HG03025 (cell line): ENCODE results near the gene DHX57.
"Not testable (repeated sequence)": the region's sequence is repeated elsewhere in the genome, so short reads cannot be mapped to it uniquely, and the experiment has no call there.

Experiments used
- ATAC-seq: cut with Tn5 transposase; IDR thresholded peaks from one replicate; pipeline ENCODE4 v1.9.1; 2021; ENCODE audit warnings: mild to moderate bottlenecking, moderate library complexity; ENCODE audit not compliant: unreplicated experiment, low FRiP score

The DHX57 gene

GRCh38 chr2:38875227-38875575 is 533 bp downstream of the DHX57 start:
- ATAC-seq = peak; percentile 29

GRCh38 chr2:38873763-38874162 is 2.0 kb downstream of the DHX57 start:
- no peak for ATAC-seq

- no peak for ATAC-seq
These were observed 4.3 kb downstream of the DHX57 start for GRCh38 chr2:38871432-38871831.

DNA sequence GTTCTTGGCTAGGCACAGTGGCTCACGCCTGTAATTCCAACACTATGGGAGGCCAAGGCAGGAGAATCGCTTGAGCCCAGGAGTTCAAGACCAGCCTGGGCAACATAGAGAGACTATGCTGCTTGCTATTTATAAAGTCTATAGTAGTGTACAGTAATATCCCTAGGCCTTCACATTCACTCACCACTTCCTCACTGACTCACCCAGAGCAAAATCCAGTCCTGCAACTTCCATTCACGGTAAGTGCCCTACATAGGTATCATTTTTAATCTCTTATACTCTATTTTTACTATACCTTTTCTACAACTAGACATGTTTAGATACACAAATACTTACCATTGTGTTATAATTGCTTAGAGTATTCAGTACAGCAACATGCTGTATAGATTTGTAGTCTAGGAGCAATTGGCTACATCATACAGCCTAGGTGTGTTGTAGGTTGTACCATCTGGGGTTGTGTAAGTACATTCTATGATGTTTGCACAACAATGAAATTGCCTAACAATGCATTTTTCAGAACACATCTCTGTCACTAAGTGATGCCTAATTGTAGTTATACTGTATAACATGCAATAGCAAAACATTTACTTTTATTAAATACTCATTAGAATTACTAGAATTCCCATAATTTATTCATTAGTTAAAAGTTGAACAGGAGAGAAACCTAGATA is 8.8 kb downstream of the DHX57 start:
- ATAC-seq = no peak

DNA sequence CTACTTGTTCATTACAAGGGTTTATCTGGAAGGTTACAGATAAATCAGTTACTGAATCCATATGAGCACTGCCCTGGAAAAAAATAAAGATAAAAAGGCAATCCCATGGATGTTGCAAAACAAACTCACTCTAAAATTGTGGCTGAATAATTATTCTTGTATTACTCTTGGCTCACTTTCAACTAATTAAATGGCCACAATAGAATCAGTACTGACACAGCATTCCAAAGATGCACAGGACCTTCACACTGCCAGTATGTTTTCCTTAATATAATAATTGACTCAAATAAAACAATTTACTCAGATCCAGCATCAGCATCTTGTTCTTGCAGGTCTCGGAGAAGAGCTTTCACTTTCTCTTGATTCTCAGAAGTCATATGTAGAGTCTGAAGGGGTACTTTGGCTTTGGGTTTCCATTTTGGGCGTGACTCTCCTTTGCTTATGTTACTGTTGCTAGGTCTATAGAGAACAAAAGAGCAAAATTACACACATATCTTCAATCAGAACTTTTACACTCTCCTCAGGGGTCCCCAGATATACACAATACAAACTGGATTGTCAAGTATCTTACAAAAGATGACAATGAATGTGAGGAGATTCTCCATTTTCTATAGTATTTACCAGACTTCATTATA is 12.6 kb downstream of the DHX57 start:
- ATAC-seq = peak; percentile 59

DNA sequence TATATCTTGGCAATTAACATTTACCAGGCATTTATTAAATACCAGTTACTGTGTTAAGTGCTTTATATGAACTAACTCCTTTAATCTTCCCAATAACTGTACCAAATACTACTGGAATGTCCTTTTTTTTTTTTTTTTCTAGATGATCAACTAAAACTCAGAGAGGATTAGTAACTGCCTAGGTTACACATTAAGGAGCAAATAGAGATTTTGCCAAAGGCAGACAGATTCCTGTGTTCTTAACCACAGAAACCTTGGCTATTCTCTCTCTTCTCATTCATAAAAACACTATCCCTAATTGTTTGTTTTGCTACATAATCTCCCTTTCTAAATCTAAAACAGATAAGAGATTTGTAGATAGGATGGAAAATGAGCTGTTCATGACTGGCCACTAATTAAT is 13.3 kb downstream of the DHX57 start:
- no peak for ATAC-seq

DNA sequence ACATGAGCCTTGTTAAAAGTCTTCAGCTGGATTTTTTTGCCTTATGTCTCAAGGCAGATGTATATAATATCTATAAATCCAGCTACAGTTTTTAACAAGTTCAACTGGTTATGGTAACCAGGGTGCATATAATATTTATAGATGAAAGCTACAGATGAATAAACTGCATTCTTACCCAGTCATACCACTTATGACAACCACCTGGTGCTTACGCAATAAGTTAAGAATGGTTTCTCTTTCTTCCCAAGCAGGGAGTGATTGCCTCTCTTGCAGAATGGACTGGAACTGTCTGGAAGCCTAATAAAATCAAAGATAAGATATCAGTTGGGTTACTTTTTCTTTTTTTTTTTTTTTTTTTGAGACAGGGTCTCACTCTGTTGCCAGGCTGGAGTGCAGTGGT is 19.6 kb downstream of the DHX57 start:
- ATAC-seq = no peak

DNA sequence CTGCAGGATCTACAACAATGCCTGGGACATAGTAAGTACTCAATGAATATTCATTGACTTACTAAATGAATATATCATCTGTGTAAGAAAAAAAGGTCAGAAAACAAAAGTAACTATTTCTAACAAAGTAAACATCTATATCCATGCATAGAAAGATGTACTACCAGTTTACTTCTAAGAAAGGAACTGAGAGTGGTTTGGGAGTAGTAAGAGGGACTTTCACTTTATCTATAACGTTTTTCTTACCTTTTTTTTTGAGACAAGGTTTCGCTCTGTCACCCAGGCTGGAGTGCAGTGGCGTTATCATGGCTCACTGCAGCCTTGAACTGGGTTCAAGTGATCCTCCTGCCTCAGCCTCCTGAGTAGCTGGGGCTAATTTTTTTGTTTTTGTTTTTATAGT is 25.7 kb downstream of the DHX57 start:
- ATAC-seq = peak; percentile 83

- ATAC-seq = no peak
These were observed 38.9 kb downstream of the DHX57 start for GRCh38 chr2:38836791-38837190.

- ATAC-seq = peak; percentile 70
These were observed 39.7 kb downstream of the DHX57 start for GRCh38 chr2:38835990-38836389.

- ATAC-seq = no peak
These were observed 40.6 kb downstream of the DHX57 start for GRCh38 chr2:38835015-38835601.

DNA sequence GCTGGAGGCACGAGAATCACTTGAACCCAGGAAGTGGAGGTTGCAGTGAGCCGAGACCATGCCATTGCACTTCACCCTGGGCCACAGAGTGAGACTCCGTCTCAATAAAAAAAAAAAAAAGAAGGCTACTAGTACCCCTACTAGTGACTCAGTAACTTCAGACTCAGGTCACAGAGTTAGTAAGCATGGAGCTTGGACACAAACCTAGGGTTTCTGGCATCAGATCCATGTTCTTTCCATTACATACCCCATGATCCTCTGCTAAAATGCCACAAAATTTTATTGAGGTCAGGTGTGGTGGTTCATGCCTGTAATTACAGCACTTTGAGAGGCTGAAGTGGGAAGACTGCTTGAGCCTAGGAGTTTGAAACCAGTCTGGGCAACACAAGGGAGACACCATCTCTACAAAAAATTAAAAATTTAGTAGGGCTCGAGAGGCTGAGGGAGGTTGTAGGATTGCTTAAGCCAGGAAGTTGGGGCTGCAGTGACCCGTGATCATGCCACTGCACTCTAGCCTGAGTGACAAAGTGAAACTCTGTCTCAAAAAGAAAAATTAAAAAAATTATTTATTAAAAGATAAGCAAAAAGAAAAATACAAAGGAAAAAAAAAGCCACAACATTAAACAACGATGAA is 45.1 kb downstream of the DHX57 start:
- ATAC-seq = no peak

DNA sequence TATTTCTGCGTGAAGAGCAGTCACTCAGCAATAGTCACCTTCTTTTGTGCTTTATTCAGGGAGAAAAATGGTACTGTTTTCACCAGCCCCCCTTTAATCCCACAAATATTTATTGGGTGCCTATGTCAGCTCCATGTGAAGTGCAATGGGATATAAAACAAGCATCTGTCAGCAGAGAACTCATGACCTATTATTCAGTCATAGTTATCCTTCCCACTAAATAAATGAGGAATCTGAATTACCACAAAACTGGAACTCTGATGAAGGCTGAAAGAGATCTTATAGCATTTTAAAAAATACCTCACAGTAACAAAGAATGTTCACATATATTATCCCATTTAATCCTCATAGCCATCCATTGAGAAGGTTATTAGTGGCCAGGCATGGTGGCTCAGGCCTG is 45.8 kb downstream of the DHX57 start:
- ATAC-seq = no peak

DNA sequence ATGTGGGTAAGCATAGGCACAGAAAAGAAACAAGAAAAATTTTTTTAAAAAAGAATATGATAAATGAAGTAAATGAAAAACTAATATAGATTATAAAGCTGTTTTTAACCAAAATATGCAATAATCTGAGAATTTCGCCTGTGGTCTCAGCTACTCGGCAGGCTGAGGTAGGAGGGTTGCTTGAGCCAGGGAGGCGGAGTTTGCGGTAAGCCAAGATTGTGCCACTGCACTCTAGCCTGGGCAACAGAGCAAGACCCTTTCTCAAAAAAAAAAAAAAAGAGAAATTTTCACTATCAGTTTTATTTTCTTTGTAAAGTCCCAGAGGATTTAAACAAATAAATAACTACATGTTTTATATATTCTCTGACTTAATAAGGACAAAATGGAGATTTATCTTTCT is 47.3 kb downstream of the DHX57 start:
- no peak for ATAC-seq

DNA sequence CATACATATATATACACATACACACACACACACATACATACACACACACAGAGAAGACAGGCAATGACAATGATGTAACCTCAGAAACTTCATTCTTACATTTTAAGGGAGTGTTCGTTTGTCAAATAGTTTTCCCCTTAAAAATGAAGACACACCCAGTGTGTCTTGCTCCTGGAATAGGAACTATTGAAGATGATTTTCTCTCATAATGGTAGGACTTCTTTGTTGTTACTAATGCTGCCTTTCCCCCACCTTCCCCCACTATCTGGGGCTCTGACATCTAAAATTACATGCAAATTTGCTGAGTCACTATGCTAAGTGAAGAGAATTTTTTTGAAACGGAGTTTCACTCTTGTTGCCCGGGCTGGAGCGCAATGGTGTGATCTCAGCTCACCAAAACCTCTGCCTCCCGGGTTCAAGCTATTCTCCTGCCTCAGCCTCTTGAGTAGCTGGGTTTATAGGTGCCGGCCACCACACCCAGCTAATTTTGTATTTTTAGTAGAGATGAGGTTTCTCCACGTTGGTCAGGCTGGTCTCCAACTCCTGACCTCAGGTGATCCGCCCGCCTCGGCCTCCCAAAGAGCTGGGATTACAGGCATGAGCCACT is 48.1 kb downstream of the DHX57 start:
- ATAC-seq = not testable (repeated sequence)

DNA sequence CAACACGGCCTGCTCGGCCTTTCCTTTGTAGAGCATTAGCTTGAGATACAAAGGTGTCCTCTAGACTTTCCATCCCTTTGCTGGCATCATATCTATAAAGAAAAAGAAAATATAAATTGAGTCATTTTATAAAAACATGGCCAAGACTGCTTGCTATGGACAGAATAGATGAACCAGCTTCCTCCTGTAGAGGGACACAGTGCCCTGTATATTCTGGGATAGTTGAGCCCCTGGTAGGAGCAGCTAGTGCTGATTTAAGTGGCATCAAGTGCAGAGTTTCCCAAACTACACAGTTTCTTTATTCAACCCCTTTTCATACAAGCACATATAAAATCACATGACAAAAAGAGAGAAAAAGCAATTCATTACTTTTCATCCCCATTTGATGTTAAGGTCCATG is 49.8 kb downstream of the DHX57 start:
- ATAC-seq = no peak

DNA sequence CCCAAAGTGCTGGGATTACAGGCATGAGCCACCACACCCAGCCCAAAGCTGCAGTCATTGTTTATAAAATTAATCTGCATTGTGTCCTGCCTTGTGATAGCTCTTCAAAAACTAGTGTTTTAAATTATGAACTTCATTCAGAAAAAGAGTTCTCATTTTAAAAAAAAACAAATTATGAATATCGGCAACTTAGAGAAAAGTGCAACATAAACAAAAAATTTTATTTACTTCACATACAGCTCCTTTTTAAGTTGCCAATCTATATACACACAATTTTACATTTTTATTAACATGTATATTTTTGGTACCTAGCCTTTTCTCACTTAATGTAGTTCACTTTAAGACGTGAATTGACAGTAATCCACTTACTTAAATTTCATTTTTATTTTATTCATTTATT is 50.8 kb downstream of the DHX57 start:
- ATAC-seq = no peak

DNA sequence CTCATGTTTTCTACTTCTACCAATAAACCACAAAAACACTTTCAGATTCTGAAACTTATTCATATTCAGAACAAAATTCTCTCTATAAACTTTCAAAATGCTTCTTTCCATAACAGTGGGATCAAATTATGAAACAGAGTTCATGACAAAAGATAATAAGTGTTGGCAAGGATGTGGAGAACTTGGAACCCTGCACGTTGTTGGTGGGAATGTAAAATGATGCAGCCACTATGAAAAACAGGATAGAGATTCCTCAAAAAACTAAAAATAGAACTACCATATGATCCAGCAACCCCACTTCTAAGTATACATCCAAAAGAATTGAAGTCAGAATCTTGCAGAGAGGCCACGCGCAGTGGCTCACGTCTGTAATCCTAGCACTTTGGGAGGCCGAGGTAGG is 52.3 kb downstream of the DHX57 start:
- no peak for ATAC-seq

DNA sequence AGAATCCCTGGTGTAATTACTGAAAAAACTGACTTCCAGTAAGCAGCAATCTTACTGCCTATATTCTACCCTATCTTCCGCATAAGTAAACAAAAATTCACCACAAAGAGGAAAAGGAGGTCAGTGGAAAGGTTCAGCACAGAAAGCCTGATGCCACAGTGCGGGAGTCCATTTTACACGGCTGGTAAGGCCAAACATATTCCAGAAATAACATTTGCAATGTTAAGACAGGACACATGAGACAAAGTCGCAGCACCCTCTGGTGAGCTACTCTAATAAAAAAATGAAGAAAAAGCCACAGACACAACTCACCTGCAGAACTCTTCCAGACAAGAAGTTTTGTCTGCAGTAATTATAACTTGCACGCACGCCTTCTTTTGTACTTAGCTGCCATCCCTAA is 57.2 kb downstream of the DHX57 start:
- no peak for ATAC-seq

GRCh38 chr2:38815936-38816335 is 59.8 kb downstream of the DHX57 start:
- no peak for ATAC-seq

GRCh38 chr2:38810488-38810887 is 65.2 kb downstream of the DHX57 start:
- ATAC-seq = no peak
